DND-41 (cell line): ENCODE data around the gene FAM168A.

ENCODE experiments used
- ATAC-seq: fragments of 200-7000 bp; cut with Tn5 transposase; 3 replicates; pipeline ENCODE4 v1.9.1; 2021; ENCODE audit warnings: low read depth; ENCODE audit not compliant: insufficient read depth
- DNase-seq: peaks from one replicate; pipeline ENCODE4 v3.0.0-alpha.2; 2020
- H2AFZ ChIP-seq: 2 replicates; pipeline ENCODE4 v1.6.0; 2012; ENCODE audit warnings: low read depth, low read length
- H3K27ac ChIP-seq: 2 replicates; pipeline ENCODE4 v1.5.1; 2012; ENCODE audit warnings: low read length, inconsistent platforms
- H3K27me3 ChIP-seq: fragments of 200-600 bp; sonication (generic); 2 replicates; pipeline ENCODE4 v1.6.0; 2012; ENCODE audit warnings: low read length, mild to moderate bottlenecking, inconsistent platforms; ENCODE audit not compliant: insufficient read depth, poor library complexity
- H3K36me3 ChIP-seq: 2 replicates; pipeline ENCODE4 v1.5.1; 2012; ENCODE audit warnings: low read length, inconsistent platforms; ENCODE audit not compliant: insufficient read depth
- H3K4me1 ChIP-seq: 2 replicates; pipeline ENCODE4 v1.5.1; 2012; ENCODE audit warnings: mild to moderate bottlenecking, low read length; ENCODE audit not compliant: insufficient read depth
- H3K4me2 ChIP-seq: 2 replicates; pipeline ENCODE4 v1.6.0; 2012; ENCODE audit warnings: mild to moderate bottlenecking, moderate library complexity, low read length, inconsistent platforms; ENCODE audit not compliant: insufficient read depth
- H3K4me3 ChIP-seq, 2 experiments: fragments of 200-600 bp in 1 of 2; shearing (Covaris generic) in 1 of 2; 2 replicates each; pipeline ENCODE4 v1.5.1; 2012 to 2016; ENCODE audit warnings: inconsistent platforms in 2 of 2, low read length in 2 of 2, mild to moderate bottlenecking in 2 of 2, low read depth in 1 of 2, moderate library complexity in 1 of 2
- H3K79me2 ChIP-seq: 2 replicates; pipeline ENCODE4 v1.6.0; 2012; ENCODE audit warnings: low read length, inconsistent platforms; ENCODE audit not compliant: insufficient read depth
- H3K9ac ChIP-seq: 2 replicates; pipeline ENCODE4 v1.6.0; 2012; ENCODE audit warnings: low read depth, mild to moderate bottlenecking, inconsistent platforms, low read length, moderate library complexity
- H3K9me3 ChIP-seq: 2 replicates; pipeline ENCODE4 v1.5.1; 2012; ENCODE audit warnings: low read length, moderate library complexity, mild to moderate bottlenecking, inconsistent platforms; ENCODE audit not compliant: insufficient read depth, severe bottlenecking
- H4K20me1 ChIP-seq: 2 replicates; pipeline ENCODE4 v1.6.0; 2012; ENCODE audit warnings: low read length; ENCODE audit not compliant: insufficient read depth
- EZH2 ChIP-seq: IDR thresholded peaks from 3 replicates; pipeline ENCODE4 v1.6.1; 2012; ENCODE audit warnings: borderline replicate concordance, low read depth, mild to moderate bottlenecking, moderate library complexity, low read length, inconsistent platforms; ENCODE audit not compliant: severe bottlenecking
- TF ChIP-seq, protein P1 (sequence below): IDR thresholded peaks from 2 replicates; pipeline ENCODE4 v1.5.1; 2012; ENCODE audit warnings: borderline replicate concordance, low read length, moderate library complexity, mild to moderate bottlenecking; ENCODE audit not compliant: poor library complexity, severe bottlenecking; ENCODE audit errors: extremely low read depth

The FAM168A gene

DNA sequence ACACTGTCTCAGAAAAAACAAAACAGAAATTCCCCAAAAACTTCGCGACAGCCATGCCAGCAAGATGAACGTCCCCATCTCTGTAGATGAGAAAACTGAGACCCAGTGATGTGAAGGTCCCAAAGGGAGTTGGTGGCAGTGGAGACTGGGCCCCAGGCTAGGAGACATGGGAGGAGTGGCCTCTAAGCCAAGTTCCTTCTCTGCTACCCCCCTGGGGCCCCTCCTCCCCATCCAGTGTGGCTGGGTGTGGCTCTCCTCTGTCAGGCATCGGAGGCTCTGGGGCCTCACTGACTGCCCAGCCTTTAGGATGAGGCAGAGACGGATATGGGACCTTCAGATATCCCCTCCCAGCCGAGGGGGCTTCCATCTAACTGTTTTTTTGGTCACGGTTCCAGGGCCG is 211.9 kb downstream of the FAM168A start:
- TF ChIP-seq, protein P1, sequence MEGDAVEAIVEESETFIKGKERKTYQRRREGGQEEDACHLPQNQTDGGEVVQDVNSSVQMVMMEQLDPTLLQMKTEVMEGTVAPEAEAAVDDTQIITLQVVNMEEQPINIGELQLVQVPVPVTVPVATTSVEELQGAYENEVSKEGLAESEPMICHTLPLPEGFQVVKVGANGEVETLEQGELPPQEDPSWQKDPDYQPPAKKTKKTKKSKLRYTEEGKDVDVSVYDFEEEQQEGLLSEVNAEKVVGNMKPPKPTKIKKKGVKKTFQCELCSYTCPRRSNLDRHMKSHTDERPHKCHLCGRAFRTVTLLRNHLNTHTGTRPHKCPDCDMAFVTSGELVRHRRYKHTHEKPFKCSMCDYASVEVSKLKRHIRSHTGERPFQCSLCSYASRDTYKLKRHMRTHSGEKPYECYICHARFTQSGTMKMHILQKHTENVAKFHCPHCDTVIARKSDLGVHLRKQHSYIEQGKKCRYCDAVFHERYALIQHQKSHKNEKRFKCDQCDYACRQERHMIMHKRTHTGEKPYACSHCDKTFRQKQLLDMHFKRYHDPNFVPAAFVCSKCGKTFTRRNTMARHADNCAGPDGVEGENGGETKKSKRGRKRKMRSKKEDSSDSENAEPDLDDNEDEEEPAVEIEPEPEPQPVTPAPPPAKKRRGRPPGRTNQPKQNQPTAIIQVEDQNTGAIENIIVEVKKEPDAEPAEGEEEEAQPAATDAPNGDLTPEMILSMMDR: no peak
- no peak for TF ChIP-seq EZH2
- Histone ChIP-seq H3K27ac (peak overlapping the region; percentile 53; the same call in 1 of the 2 replicates), H3K79me2 (peaks cover 96% of the 10 kb centered on the region), H4K20me1 (peaks cover 98% of the 10 kb centered on the region), H3K4me1 (peaks cover 38% of the 10 kb centered on the region), H3K4me3 (no peak overlapping the region), H3K9me3 (no peaks in the 10 kb centered on the region), H2AFZ (no peak overlapping the region), H3K27me3 (no peaks in the 10 kb centered on the region), H3K4me2 (no peak overlapping the region), H3K36me3 (peaks cover 24% of the 10 kb centered on the region), H3K9ac (no peak overlapping the region)
- DNase-seq (no peak), ATAC-seq (no peak)

DNA sequence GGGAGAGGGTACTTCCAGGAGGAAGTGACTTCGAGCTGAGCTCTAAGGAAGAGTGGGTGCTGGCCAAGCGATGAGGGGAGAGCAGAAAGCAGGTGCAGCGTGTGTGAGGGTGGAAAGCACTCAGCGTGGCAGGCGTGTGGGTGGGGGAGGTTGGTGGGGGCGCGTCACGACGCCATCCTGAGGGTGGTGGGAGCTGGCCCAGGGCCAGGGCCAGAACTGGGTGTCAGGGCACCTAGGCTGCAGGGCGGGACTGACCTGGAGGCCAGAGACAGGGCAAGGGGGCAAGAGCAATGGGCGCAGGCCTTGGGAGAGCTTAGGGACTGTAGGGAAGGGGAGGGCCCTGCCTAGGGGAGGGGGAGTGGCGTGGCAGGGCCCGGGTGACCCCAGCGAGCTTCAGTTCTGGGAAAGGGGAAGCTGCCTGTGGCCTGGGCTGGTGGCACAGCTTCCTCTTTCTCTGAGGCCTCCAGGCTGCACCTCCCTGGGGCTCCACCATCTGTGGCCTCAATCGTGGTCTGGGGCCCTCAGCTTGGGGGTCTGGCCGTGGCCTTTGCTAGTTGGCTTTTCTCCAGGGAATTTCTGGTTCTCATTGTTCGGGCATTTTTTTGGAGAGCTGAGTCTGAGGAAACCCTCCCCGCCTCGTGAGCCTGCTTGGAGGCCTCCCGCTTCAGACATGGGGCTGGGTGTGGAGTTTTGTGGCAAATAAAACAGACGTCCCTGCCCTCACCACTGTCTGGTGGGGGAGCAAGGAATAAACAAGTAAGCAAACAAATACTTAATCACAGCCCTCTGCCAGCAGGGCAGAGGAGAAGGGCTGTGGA is 212.8 kb downstream of the FAM168A start:
- peaks cover 99% of the 10 kb centered on the region for H3K79me2 ChIP-seq

DNA sequence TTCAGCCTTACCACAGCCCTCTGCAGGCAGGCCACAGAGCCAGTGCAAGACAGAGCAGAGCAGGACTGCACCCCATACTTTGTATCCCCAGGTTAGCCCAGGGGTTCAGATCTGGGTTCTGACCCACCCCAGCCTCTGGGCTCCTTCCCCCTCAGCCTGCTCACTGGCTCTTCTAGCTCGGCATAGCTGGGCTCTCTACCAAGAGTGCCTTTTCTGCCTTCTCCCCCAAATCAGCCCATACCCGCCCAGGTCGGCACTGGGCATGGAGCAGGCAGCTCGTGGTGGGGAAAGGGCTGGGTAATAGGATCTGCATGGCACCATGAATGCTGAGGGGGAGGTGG is 213.4 kb downstream of the FAM168A start:
- ATAC-seq: no peak
- H3K4me2 ChIP-seq: no peak overlapping the region
- H3K4me1 ChIP-seq: peaks cover 43% of the 10 kb centered on the region
- H4K20me1 ChIP-seq: peaks cover 98% of the 10 kb centered on the region
- H3K79me2 ChIP-seq: peaks cover 99% of the 10 kb centered on the region
- no peak for TF ChIP-seq EZH2
- TF ChIP-seq, protein P1: no peak
- no peak overlapping the region for H2AFZ ChIP-seq
- DNase-seq: no peak
- peaks cover 27% of the 10 kb centered on the region for H3K36me3 ChIP-seq
- no peak overlapping the region for H3K9ac ChIP-seq
- no peak overlapping the region for H3K4me3 ChIP-seq
- no peaks in the 10 kb centered on the region for H3K9me3 ChIP-seq
- no peaks in the 10 kb centered on the region for H3K27me3 ChIP-seq
- H3K27ac ChIP-seq: peak overlapping the region; percentile 53; the same call in 1 of the 2 replicates

More for the DNA sequence above, 212.8 kb downstream of the FAM168A start:
- H3K36me3 ChIP-seq: peaks cover 26% of the 10 kb centered on the region; the same call in 1 of the 2 replicates
- no peak overlapping the region for H3K4me3 ChIP-seq
- no peak overlapping the region for H3K4me2 ChIP-seq
- H3K9me3 ChIP-seq: no peaks in the 10 kb centered on the region
- no peak overlapping the region for H2AFZ ChIP-seq
- TF ChIP-seq EZH2: no peak
- TF ChIP-seq, protein P1: no peak
- peak overlapping the region; percentile 53 for H3K27ac ChIP-seq
- 0 out of 2 replicates have a peak overlapping the region, but pooled peaks have one; percentile 12 for H3K9ac ChIP-seq
- no peaks in the 10 kb centered on the region for H3K27me3 ChIP-seq
- H4K20me1 ChIP-seq: peaks cover 98% of the 10 kb centered on the region
- 0 out of 3 replicates have a peak, but pooled peaks have one; percentile 38 for ATAC-seq
- peak; percentile 40 for DNase-seq
- peaks cover 41% of the 10 kb centered on the region for H3K4me1 ChIP-seq
